ENCODE data around the gene FLRT2.

DNA sequence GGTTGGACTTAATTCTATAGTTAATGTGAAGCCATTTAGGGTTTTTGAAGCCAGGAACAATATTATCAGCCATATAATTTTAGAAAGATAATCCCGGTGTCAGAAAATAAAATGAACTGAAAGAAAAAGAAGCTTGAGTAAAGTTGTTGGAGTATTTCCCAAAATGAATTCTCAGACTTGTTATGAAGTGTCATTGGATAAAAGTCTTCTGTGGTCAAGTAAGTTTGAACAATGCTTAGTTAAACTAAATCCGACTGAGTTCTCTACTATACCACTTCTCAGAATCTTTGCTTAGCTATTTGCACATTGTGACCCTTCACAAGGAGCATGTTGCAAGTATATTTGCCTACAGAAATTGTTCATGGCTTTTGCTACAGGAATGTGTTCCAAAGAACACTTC is 17.5 kb upstream of the FLRT2 start:
- TF ChIP-seq ZNF184 (CRISPR knock-in tag; IDR thresholded peaks at IDR 0.05) = no peak
- TF ChIP-seq, protein P1, sequence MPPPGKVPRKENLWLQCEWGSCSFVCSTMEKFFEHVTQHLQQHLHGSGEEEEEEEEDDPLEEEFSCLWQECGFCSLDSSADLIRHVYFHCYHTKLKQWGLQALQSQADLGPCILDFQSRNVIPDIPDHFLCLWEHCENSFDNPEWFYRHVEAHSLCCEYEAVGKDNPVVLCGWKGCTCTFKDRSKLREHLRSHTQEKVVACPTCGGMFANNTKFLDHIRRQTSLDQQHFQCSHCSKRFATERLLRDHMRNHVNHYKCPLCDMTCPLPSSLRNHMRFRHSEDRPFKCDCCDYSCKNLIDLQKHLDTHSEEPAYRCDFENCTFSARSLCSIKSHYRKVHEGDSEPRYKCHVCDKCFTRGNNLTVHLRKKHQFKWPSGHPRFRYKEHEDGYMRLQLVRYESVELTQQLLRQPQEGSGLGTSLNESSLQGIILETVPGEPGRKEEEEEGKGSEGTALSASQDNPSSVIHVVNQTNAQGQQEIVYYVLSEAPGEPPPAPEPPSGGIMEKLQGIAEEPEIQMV (tag; conservative IDR thresholded peaks at IDR 0.05; ENCODE audit: low read depth) = no peak

Data from K562 (cell line).